ENCODE data around the gene OR11H7.

DNA sequence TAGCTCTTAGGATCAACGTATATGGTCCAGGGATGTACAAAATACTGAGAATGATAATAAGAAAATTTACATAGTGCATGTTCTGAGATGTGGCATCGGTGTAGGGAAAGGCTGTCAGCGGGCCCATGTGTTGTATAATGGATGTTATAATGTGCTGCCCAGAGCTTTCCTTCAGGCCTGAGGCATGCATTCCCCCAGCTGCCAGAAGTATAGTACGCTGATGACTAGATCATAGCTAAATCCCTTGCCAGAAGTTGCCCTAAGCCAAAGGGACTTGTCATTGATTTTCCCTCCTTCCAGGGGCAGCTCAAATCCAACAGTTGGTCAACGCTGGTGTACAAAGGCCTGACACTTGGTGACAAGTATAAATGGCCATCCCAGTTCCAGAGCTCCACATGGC is 44.6 kb upstream of the OR11H7 start:
- TF ChIP-seq, protein P1, sequence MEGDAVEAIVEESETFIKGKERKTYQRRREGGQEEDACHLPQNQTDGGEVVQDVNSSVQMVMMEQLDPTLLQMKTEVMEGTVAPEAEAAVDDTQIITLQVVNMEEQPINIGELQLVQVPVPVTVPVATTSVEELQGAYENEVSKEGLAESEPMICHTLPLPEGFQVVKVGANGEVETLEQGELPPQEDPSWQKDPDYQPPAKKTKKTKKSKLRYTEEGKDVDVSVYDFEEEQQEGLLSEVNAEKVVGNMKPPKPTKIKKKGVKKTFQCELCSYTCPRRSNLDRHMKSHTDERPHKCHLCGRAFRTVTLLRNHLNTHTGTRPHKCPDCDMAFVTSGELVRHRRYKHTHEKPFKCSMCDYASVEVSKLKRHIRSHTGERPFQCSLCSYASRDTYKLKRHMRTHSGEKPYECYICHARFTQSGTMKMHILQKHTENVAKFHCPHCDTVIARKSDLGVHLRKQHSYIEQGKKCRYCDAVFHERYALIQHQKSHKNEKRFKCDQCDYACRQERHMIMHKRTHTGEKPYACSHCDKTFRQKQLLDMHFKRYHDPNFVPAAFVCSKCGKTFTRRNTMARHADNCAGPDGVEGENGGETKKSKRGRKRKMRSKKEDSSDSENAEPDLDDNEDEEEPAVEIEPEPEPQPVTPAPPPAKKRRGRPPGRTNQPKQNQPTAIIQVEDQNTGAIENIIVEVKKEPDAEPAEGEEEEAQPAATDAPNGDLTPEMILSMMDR (IDR thresholded peaks at IDR 0.05; ENCODE audit: low read depth, low read length) = no peak
- TF ChIP-seq POLR2A (IDR thresholded peaks at IDR 0.05; ENCODE audit: extremely low read depth, insufficient read length) (no peak), MYC (IDR thresholded peaks at IDR 0.05; ENCODE audit: low read depth, low read length) (no peak)
- TF ChIP-seq, protein P2, sequence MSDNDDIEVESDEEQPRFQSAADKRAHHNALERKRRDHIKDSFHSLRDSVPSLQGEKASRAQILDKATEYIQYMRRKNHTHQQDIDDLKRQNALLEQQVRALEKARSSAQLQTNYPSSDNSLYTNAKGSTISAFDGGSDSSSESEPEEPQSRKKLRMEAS (IDR thresholded peaks at IDR 0.05; ENCODE audit: low read depth, low read length) = no peak

Measured in NB4 (cell line).